Body of pancreas (tissue), 4 donors: ENCODE data around the gene ISG20L2. TPM values are rescaled to one million over a fixed set of nuclear protein-coding genes. Genes with fewer than 3 reads are reported as not detected.

Experiments used
- ATAC-seq: fragments of 150-250 bp; one replicate; pipeline ENCODE4 v1.9.1; 2016
- DNase-seq, 4 donors: peaks; one replicate each; pipeline ENCODE4 v3.0.0-alpha.2; 2019
- H3K27ac ChIP-seq, 4 donors: fragments of 200-600 bp; sonication (generic); 1 replicate in 3 of 4; 2 replicates in 1 of 4; pipeline versions ENCODE4 v1.5.1 to v1.6.1; 2016 to 2019; ENCODE audit warnings: mild to moderate bottlenecking in 1 of 4, mixed read lengths in 1 of 4, moderate library complexity in 1 of 4
- H3K27me3 ChIP-seq, 2 donors: fragments of 200-600 bp; sonication (generic); one replicate each; pipeline ENCODE4 v1.6.0; 2016; ENCODE audit warnings: mild to moderate bottlenecking in 1 of 2
- H3K36me3 ChIP-seq, 2 donors: fragments of 200-600 bp; sonication (generic); replicated peaks in 1 of 2; 2 replicates each; pipeline ENCODE4 v1.5.1; 2016; ENCODE audit warnings: low read depth in 2 of 2; ENCODE audit not compliant: insufficient read depth in 1 of 2
- H3K4me1 ChIP-seq: fragments of 200-600 bp; sonication (generic); one replicate; pipeline ENCODE4 v1.6.0; 2016
- H3K4me3 ChIP-seq, 2 donors: fragments of 200-600 bp; sonication (generic); 1 replicate in 1 of 2; 2 replicates in 1 of 2; pipeline ENCODE4 v1.5.1; 2016 to 2019
- H3K9me3 ChIP-seq, 3 donors: fragments of 200-600 bp; sonication (generic); 1 replicate in 2 of 3; 2 replicates in 1 of 3; pipeline ENCODE4 v1.5.1; 2016
- POLR2A ChIP-seq, 3 donors: fragments of 450-650 bp; IDR thresholded peaks; one replicate each; pipeline ENCODE4 v1.6.1; 2016; ENCODE audit warnings: antibody characterized with exemption in 3 of 3, mild to moderate bottlenecking in 2 of 3
- WGBS, 2 donors: methylation state at CpG; one replicate each; pipeline ENCODE4 v1.1.5; 2017; 5-methylcytosine and 5-hydroxymethylcytosine counted together
- intact Hi-C: fragments of 100-400 bp; cut with DNase I; formaldehyde crosslinking; loops from one replicate; pipeline ENCODE4 v1.15.1; 2023
- total RNA-seq, 2 donors: library from RNA; depleted of rRNA; stranded (reverse); fragments of >200 nt; gene quantifications; one replicate each; pipeline ENCODE4 v1.1.0, GENCODE V29; 2016
- TF ChIP-seq, protein P1 (sequence below), 7 experiments: fragments of 450-650 bp in 4 of 7; fragments of 200-600 bp in 3 of 7; sonication (generic) in 3 of 7; IDR thresholded peaks; one replicate each; pipeline ENCODE4 v1.5.1; 2016 to 2019; ENCODE audit warnings: antibody characterized with exemption in 7 of 7

ISG20L2 gene
- total RNA-seq, 2 donors from 2014 or later, result 11.9 to 14.3 TPM

DNA sequence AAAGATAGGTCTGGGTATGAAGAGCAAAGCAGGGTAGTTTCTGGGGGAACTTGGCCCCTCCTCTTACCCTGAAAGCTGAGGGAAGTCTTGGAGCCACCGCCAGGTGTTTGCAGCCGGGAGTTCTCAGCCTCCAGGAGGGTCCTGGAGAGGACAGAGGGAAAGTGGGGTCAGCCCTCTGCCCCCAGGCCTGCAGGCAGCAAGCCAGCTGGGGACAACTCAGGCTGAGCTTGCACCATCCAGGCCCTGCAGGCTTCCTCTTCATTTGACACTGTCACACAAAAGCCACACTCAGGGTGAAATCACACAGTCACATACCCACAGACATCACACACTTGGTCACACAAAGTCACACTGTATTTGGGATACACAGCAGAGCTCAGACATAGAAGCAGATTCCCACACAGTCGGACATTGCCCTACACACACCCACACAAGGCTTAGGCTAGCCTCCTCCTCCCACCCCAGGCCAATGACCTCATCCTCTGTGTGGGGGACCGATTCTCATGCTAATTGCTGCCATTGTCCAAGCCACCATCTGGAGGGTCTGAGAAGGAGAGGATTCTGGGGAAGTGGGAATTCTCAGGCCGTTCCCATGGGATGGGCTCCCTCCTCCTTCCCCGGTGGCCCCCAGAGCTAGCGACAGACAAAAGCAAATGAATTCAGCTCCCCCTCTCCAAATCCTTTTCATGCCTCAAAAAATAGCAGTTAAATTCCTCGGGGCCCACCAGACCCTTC lies 55.0 kb downstream of the ISG20L2 start:
- TF ChIP-seq POLR2A (IDR thresholded peaks at IDR 0.05), result no peak
- TF ChIP-seq, protein P1, sequence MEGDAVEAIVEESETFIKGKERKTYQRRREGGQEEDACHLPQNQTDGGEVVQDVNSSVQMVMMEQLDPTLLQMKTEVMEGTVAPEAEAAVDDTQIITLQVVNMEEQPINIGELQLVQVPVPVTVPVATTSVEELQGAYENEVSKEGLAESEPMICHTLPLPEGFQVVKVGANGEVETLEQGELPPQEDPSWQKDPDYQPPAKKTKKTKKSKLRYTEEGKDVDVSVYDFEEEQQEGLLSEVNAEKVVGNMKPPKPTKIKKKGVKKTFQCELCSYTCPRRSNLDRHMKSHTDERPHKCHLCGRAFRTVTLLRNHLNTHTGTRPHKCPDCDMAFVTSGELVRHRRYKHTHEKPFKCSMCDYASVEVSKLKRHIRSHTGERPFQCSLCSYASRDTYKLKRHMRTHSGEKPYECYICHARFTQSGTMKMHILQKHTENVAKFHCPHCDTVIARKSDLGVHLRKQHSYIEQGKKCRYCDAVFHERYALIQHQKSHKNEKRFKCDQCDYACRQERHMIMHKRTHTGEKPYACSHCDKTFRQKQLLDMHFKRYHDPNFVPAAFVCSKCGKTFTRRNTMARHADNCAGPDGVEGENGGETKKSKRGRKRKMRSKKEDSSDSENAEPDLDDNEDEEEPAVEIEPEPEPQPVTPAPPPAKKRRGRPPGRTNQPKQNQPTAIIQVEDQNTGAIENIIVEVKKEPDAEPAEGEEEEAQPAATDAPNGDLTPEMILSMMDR (IDR thresholded peaks at IDR 0.05), result no peak
- H3K27me3 ChIP-seq, result peaks cover 5 to 17% of the 10 kb centered on the region in 2 donors
- H3K4me1 ChIP-seq, result peaks cover 15% of the 10 kb centered on the region
- 51 to 68% methylated on average over 7 to 8 of the region's 8 CpGs for WGBS, 2 donors
- DNase-seq, result no peak
- no peak for ATAC-seq
- intact Hi-C loops, result no loop called here
- H3K4me3 ChIP-seq, result no peak overlapping the region
- H3K36me3 ChIP-seq, result no peaks in the 10 kb centered on the region
- H3K9me3 ChIP-seq, result no peaks in the 10 kb centered on the region
- no peak overlapping the region for H3K27ac ChIP-seq

Other genes with a start within 250 kb of the ISG20L2 start
- gene MEF2D, start 228.0 kb downstream of the ISG20L2 start, total RNA-seq, result 10 to 100 TPM; 15.6 to 18.1 TPM
- under 1 TPM in 1 of 2 donors, not detected in 1; 0.52 TPM for gene IQGAP3, start 156.2 kb downstream of the ISG20L2 start, total RNA-seq
- gene TTC24, start 149.0 kb downstream of the ISG20L2 start, total RNA-seq, result not detected
- 10 to 100 TPM; 46.1 to 62.8 TPM for gene NAXE, start 137.0 kb downstream of the ISG20L2 start, total RNA-seq
- gene GPATCH4, start 127.3 kb downstream of the ISG20L2 start, total RNA-seq, result 1 to 10 TPM; 8.9 to 9.6 TPM
- gene HAPLN2, start 109.4 kb downstream of the ISG20L2 start, total RNA-seq, result not detected
- under 1 TPM in 1 of 2 donors, not detected in 1; 0.26 TPM for gene BCAN, start 86.6 kb downstream of the ISG20L2 start, total RNA-seq
- gene NES, start 51.4 kb downstream of the ISG20L2 start, total RNA-seq, result 10 to 100 TPM in 1 of 2 donors, 1 to 10 TPM in 1; 4.2 to 12.2 TPM
- 1 to 10 TPM in 1 of 2 donors, under 1 TPM in 1; 0.99 to 3.6 TPM for gene CRABP2, start 23.2 kb downstream of the ISG20L2 start, total RNA-seq
- 10 to 100 TPM; 14.5 to 68.2 TPM for gene METTL25B, start 297 bp downstream of the ISG20L2 start, total RNA-seq
- gene MRPL24, start 12.3 kb upstream of the ISG20L2 start, total RNA-seq, result 10 to 100 TPM; 25.2 to 62.0 TPM
- gene HDGF, start 22.9 kb upstream of the ISG20L2 start, total RNA-seq, result 100 to 1,000 TPM in 1 of 2 donors, 10 to 100 TPM in 1; 92.4 to 122 TPM
- gene PRCC, start 38.8 kb upstream of the ISG20L2 start, total RNA-seq, result 10 to 100 TPM; 19.2 to 28.3 TPM
- under 1 TPM in 1 of 2 donors, not detected in 1; 0.99 TPM for gene SH2D2A, start 88.1 kb upstream of the ISG20L2 start, total RNA-seq
- under 1 TPM in 1 of 2 donors, not detected in 1; under 0.01 TPM for gene INSRR, start 130.4 kb upstream of the ISG20L2 start, total RNA-seq
- gene NTRK1, start 132.1 kb upstream of the ISG20L2 start, total RNA-seq, result under 1 TPM in 1 of 2 donors, not detected in 1; 0.99 TPM
- gene PEAR1, start 165.0 kb upstream of the ISG20L2 start, total RNA-seq, result 1 to 10 TPM; 5.2 to 7.6 TPM
- not detected for gene LRRC71, start 191.9 kb upstream of the ISG20L2 start, total RNA-seq